Heart left ventricle (tissue), 16 donors: ENCODE data around the gene CEP164. TPM values are rescaled to one million over a fixed set of nuclear protein-coding genes. Genes with fewer than 3 reads are reported as not detected.

Experiments used
- ATAC-seq, 4 donors: fragments of 200-7000 bp; cut with Tn5 transposase; one replicate each; pipeline ENCODE4 v1.9.1; 2020 to 2022; ENCODE audit warnings: moderate library complexity in 4 of 4, mild to moderate bottlenecking in 3 of 4, moderate number of reproducible peaks in 1 of 4
- DNase-seq, 5 donors: peaks; one replicate each; pipeline ENCODE4 v3.0.0-alpha.2; 2020
- H3K27ac ChIP-seq, 12 donors: fragments of 200-600 bp; sonication (generic) in 4 of 12; one replicate each; pipeline versions ENCODE4 v1.5.0 to v1.8.0; 2016 to 2022; ENCODE audit warnings: mild to moderate bottlenecking in 2 of 12
- H3K27me3 ChIP-seq, 9 donors: fragments of 200-600 bp; sonication (generic) in 2 of 9; one replicate each; pipeline versions ENCODE4 v1.5.1 to v1.8.0; 2016 to 2022; ENCODE audit warnings: mild to moderate bottlenecking in 3 of 9
- H3K36me3 ChIP-seq, 9 donors: fragments of 200-600 bp; sonication (generic) in 2 of 9; one replicate each; pipeline versions ENCODE4 v1.5.0 to v1.8.0; 2018 to 2022; ENCODE audit warnings: mild to moderate bottlenecking in 2 of 9
- H3K4me1 ChIP-seq, 12 donors: fragments of 200-600 bp; sonication (generic) in 4 of 12; one replicate each; pipeline versions ENCODE4 v1.5.0 to v1.8.0; 2016 to 2022; ENCODE audit warnings: mild to moderate bottlenecking in 3 of 12
- H3K4me3 ChIP-seq, 12 donors: fragments of 200-600 bp; sonication (generic) in 4 of 12; one replicate each; pipeline versions ENCODE4 v1.5.0 to v1.8.0; 2017 to 2022; ENCODE audit warnings: mild to moderate bottlenecking in 9 of 12, moderate library complexity in 4 of 12
- H3K9me3 ChIP-seq, 12 donors: fragments of 200-600 bp; sonication (generic) in 4 of 12; one replicate each; pipeline versions ENCODE4 v1.5.0 to v1.8.0; 2016 to 2022; ENCODE audit warnings: mild to moderate bottlenecking in 1 of 12
- CTCF ChIP-seq, 12 donors: fragments of 200-600 bp; sonication (generic) in 4 of 12; IDR thresholded peaks; one replicate each; pipeline versions ENCODE4 v1.5.0 to v1.8.0; 2018 to 2022; ENCODE audit warnings: antibody characterized with exemption in 12 of 12, mild to moderate bottlenecking in 5 of 12
- POLR2A ChIP-seq, 2 donors: fragments of 450-650 bp; IDR thresholded peaks; one replicate each; pipeline ENCODE4 v1.6.1; 2017; ENCODE audit warnings: antibody characterized with exemption in 2 of 2, mild to moderate bottlenecking in 2 of 2, moderate library complexity in 2 of 2
- WGBS, 4 donors: extraction: QIAGEN DNeasy Blood & Tissue Kit in 2 of 4; methylation state at CpG; one replicate each; pipeline versions ENCODE4 v1.1.5 to v1.1.7; 2013 to 2018; 5-methylcytosine and 5-hydroxymethylcytosine counted together
- intact Hi-C, 10 donors: fragments of 100-400 bp; cut with DNase I; formaldehyde crosslinking; loops; one replicate each; pipeline versions ENCODE4 v1.11.1 to v1.14.2; 2022
- polyA plus RNA-seq, 2 donors: library from polyadenylated mRNA; stranded (reverse); fragments of 200-250 nt; gene quantifications; one replicate each; pipeline ENCODE4 v1.2.3, GENCODE V29; 2013
- total RNA-seq, 9 donors: library from RNA; depleted of rRNA in 2 of 9; stranded (reverse); fragments of >200 nt in 2 of 9; fragmentation: NEBNext Ultra II Directional in 3 of 9; extraction: Animal tissue kit (Norgen Biotek cat#: 25700) in 3 of 9; gene quantifications; one replicate each; pipeline versions ENCODE4 v1.1.0 to v1.2.4, GENCODE V29; 2016 to 2023
- donor health status: ischemic (EF 13 %, LVEDD 7.1; RV severe dilation, severe dysfunction).
- donor health status: healthy with polysubstance abuse.
- donor health status: DM: no; HTN: yes; CAD: no.
- donor health status: DM: no; HTN: no; CAD: no.
- donor health status: ischemic (EF 25% LVEDD 6.9; RV normal size, moderate dysfunction).
- donor health status: ischemic (EF 25% LVEDD 5.7; RV mildly dilated, moderate dysfunction).
- donor health status: healthy.
- donor health status: DM: yes; HTN: yes; CAD: no.
- donor health status: ischemic (EF 35%, LVEDD 5.7; RV mildly dilated, moderate dysfunction).
- donor health status: nonischemic (EF 11% LVEDD 7.7; RV severe dilation, severe dysfunction).
- donor health status: DM: yes; HTN: yes; CAD: no.
- donor health status: PGD.
- donor health status: ischemic (EF 29% LVEDD 5.4; RV normal size, mild dysfunction).
- donor health status: nonischemic (EF 23%, LVEDD 6.1; RV moderate dilation, normal function).

The CEP164 gene
- total and polyA plus RNA-seq, 11 donors: 2.6 to 15.4 (median 6.6) TPM

- H3K4me3 ChIP-seq: peak overlapping the region; percentile 49 to 90 (median 71)
- intact Hi-C loops: no loop called here
- peaks cover 0 to 20% (median 9%) of the 10 kb centered on the region in 12 donors for H3K4me1 ChIP-seq
- TF ChIP-seq POLR2A (IDR thresholded peaks at IDR 0.05): no peak
- TF ChIP-seq CTCF (IDR thresholded peaks at IDR 0.05): no peak
- H3K27me3 ChIP-seq: no peaks in the 10 kb centered on the region
- no peaks in the 10 kb centered on the region for H3K36me3 ChIP-seq
- no peaks in the 10 kb centered on the region for H3K9me3 ChIP-seq
- H3K27ac ChIP-seq: peak overlapping the region; percentile 28 to 95 (median 90)
- ATAC-seq (peak; percentile 56 to 74 (median 63)), DNase-seq (peak in 4 of 5 donors; percentile 34 to 65 (median 52))
- 3 to 4% (median 4%) methylated on average over 15 of the region's 15 CpGs for WGBS, 4 donors
These were observed 839 bp downstream of the CEP164 start for GRCh38 chr11:117328375-117329010.

GRCh38 chr11:117332843-117333242 lies 5.2 kb downstream of the CEP164 start:
- peaks cover 0 to 18% (median 9%) of the 10 kb centered on the region in 12 donors for H3K4me1 ChIP-seq
- H3K27me3 ChIP-seq: no peaks in the 10 kb centered on the region
- 50 to 80% (median 58%) methylated on average over 2 of the region's 2 CpGs for WGBS, 4 donors
- no peak overlapping the region for H3K27ac ChIP-seq
- DNase-seq (no peak), ATAC-seq (no peak)
- peaks cover 0 to 22% (median 4%) of the 10 kb centered on the region in 9 donors for H3K36me3 ChIP-seq
- H3K9me3 ChIP-seq: no peaks in the 10 kb centered on the region
- intact Hi-C loops: no loop called here
- no peak for TF ChIP-seq CTCF (IDR thresholded peaks at IDR 0.05)
- TF ChIP-seq POLR2A (IDR thresholded peaks at IDR 0.05): no peak
- no peak overlapping the region for H3K4me3 ChIP-seq

- 79 to 86% (median 82%) methylated on average over 9 of the region's 9 CpGs for WGBS, 4 donors
- TF ChIP-seq CTCF (IDR thresholded peaks at IDR 0.05): no peak
- TF ChIP-seq POLR2A (IDR thresholded peaks at IDR 0.05): no peak
- Histone ChIP-seq H3K27me3 (no peaks in the 10 kb centered on the region), H3K4me3 (no peak overlapping the region), H3K27ac (no peak overlapping the region), H3K9me3 (no peaks in the 10 kb centered on the region), H3K4me1 (peaks cover 0 to 12% (median 5%) of the 10 kb centered on the region in 12 donors), H3K36me3 (peaks cover 0 to 30% (median 10%) of the 10 kb centered on the region in 9 donors)
- DNase-seq: no peak
- intact Hi-C loops: no loop called here
- ATAC-seq: no peak
These were observed 6.3 kb downstream of the CEP164 start for GRCh38 chr11:117333917-117334316.

- no peaks in the 10 kb centered on the region for H3K27me3 ChIP-seq
- no peak for DNase-seq
- H3K9me3 ChIP-seq: no peaks in the 10 kb centered on the region
- no peak overlapping the region for H3K27ac ChIP-seq
- intact Hi-C loops: no loop called here
- peaks cover 0 to 4% (median 0%) of the 10 kb centered on the region in 12 donors for H3K4me1 ChIP-seq
- WGBS, 4 donors: 87 to 95% (median 90%) methylated on average over 6 of the region's 6 CpGs
- H3K36me3 ChIP-seq: peaks cover 0 to 40% (median 19%) of the 10 kb centered on the region in 9 donors
- no peak overlapping the region for H3K4me3 ChIP-seq
- ATAC-seq: no peak
- TF ChIP-seq CTCF (IDR thresholded peaks at IDR 0.05) (no peak), POLR2A (IDR thresholded peaks at IDR 0.05) (no peak)
These were observed 7.2 kb downstream of the CEP164 start for GRCh38 chr11:117334896-117335295.
